GM04504 (cell line): Measurements from ENCODE around the gene TIMM13.

Experiments
- DNase-seq: peaks from one replicate; pipeline ENCODE4 v3.0.0-alpha.2; 2012; ENCODE audit warnings: low read depth

Gene TIMM13

GRCh38 chr19:2454962-2455850 lies 27.8 kb upstream of the TIMM13 start:
- no peak for DNase-seq

- no peak for DNase-seq
Measured at GRCh38 chr19:2454199-2454961, 27.0 kb upstream of the TIMM13 start.

- DNase-seq = no peak
Measured at GRCh38 chr19:2453431-2454025, 26.1 kb upstream of the TIMM13 start.

- no peak for DNase-seq
Measured at GRCh38 chr19:2451741-2452140, 24.4 kb upstream of the TIMM13 start.

DNA sequence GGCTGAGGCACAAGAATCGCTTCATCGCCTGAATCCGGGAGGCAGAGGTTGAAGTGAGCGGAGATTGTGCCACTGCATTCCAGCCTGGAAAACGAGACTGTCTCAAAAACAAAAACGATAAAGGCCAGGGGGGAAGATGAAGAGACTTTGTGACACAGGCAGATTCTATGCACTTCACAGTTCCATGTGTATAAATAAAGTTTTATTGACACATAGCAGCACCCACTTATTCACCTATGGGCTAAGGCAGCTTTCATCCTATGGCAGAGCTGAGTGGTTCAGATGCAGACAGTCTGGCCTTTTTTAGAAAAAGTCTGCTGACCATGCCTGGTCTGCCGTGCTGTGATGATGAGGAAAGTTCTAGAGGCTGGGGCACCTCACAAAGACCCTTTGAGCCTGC lies 23.8 kb upstream of the TIMM13 start:
- no peak for DNase-seq

DNA sequence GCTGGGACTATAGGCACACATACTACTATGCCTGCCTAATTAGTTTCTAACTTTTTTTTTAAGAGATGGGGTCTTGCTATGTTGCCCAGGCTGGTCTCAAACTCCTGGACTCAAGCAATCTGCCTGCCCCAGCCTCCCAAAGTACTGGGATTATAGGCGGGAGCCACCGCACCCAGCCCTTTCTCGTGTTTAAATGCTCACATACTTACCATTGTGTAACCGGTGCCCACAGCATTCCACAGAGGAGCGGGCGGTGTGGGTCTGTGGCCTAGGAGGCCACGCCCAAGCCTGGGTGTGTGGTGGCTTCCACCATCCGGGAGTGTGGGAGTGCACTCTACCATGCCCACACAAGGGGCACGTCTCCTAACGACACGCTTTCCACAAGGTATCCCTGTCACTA lies 21.6 kb upstream of the TIMM13 start:
- DNase-seq = no peak

DNA sequence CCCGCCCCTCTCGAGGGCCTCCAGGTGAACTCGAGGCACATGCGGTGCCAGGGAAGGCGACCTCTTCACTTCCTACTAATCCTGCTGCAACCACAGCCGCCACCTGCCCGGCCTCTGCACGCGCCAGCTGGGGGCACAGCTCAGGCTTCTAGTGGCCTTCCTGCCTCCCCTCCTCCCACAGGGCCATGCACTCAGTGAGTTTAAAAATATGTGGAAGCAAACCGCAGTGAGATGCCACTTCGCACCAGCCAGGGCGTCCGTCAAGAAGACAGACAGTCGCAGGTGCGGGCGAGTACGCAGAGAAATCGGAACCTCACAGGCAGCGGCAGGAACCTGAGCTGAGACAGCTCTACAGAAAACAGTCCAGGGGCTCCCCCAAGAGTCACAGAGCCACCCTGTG lies 19.0 kb upstream of the TIMM13 start:
- no peak for DNase-seq

- no peak for DNase-seq
Measured at GRCh38 chr19:2444251-2445002, 17.0 kb upstream of the TIMM13 start.

GRCh38 chr19:2443785-2444182 lies 16.4 kb upstream of the TIMM13 start:
- DNase-seq = no peak

DNA sequence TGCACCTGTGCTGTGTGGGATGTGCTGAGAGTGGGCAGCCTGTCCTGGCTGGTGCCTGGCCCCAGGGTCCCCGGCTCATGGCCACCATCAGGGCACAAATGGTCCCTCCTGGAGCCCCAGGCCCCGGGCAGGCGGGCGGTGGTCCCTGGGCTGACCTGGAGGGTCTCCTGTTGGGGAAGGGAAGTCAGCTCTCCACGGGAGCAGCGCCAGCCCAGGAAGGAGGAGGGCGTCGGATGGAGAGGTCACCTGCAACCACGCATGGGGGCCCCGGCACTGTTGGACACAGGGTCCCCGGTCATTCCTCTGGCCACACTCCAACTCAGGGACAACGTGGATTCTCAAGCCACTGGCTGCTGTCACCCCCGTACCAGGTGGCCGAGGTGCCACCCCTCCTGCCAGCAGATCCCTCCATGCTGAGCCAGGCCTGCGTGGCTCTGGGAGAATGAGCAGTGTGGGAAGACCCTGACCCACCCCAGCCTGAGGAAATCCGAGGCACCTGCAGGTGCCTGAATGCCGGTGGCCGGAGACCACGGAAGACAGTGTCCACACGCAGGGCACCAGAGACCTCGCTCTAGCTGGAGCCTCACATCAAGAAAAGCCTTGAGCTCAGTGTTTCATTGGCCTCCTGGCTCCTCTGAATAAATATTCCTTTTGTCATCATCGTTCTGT lies 15.9 kb upstream of the TIMM13 start:
- DNase-seq = no peak

DNA sequence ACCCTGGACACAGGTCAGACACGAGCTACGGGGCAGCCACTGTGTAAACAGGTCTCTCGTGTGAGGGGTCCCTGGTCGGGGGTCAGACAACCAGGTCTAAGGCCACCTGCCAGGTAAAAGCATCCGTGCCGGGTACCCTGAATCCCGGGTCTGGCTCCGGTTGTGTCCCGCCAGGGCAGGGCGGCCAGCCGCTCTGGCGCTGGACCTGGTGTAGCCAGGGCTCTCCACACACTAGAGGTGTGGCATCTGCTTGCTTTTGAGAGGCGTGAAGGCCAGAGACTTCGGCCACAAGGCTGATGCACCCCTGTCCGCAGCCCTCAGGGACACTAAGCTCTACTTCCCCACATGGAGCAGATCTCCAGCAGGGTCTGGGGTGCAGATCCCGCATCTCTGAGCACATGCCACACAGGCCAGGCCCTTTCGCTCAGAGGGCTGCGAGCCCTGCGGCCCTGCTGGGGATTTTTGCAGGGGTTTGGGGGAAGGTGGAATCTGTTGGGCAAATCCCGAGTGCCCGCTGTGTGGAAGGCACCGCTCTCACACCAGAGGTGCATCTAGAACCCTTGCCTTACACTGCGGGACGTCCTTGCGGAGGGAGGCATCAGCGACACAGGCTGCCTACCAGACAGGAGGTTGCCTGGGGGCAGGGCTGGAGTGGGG lies 13.8 kb upstream of the TIMM13 start:
- no peak for DNase-seq

- no peak for DNase-seq
Measured at GRCh38 chr19:2440515-2440914, 13.1 kb upstream of the TIMM13 start.

DNA sequence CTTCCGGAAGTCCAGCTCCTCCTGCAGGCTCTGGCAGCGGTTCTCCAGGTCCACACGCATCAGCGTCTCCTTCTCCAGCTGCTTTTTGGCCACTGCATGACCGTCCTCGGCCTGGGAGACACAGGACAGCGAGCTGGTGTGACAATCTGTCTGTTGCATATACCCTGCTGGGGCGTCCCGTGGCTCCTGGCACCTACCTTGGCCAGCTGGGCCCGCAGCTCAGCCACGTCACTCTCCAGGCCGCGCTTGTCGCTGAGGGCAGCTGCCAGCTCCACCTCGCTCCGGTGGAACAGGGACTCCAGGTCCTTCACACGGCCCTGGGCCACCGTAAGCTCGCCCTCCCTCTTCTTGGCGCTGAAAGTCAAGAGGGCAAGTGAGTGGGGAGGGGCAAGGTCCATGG lies 10.8 kb upstream of the TIMM13 start:
- no peak for DNase-seq

GRCh38 chr19:2436926-2437325 lies 9.5 kb upstream of the TIMM13 start:
- no peak for DNase-seq

DNA sequence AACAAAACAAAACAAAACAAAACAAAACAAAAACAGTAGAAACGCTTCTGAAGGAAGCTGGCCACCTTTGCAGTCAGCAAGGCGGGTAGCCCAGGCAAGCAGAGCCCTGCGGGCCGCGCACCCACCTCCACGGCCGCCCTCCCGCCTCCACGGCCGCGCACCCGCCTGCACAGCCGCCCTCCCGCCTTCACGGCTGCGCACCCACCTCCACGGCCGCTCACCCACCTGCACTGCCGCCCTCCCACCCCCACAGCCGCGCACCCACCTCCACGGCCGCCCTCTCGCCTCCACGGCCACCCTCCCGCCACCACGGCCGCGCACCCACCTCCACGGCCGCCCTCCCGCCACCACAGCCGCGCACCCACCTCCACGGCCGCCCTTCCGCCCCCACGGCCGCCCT lies 9.0 kb upstream of the TIMM13 start:
- no peak for DNase-seq

GRCh38 chr19:2434721-2435265 lies 7.4 kb upstream of the TIMM13 start:
- no peak for DNase-seq

GRCh38 chr19:2434267-2434666 lies 6.9 kb upstream of the TIMM13 start:
- DNase-seq = no peak

DNA sequence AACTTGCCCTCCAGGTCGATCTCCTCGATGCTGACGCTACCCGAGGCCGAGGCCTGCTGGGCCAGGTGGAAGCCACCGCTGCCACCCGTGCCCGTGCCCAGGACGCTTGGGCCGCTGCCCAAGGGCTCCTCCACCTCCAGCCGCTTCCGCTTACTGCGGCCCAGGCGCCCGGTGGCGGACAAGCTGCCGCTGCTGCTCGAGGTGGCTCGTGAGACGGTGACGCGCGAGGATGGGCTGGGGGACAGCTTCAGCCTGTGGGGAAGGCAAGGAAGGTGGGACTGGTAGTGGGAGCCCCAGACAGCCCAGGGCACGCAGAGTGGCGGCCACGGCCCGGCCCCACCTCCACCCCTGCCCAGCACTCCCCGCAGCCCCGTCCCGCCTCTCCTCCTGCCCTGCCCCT lies 6.5 kb upstream of the TIMM13 start:
- no peak for DNase-seq

GRCh38 chr19:2432131-2432848 lies 4.9 kb upstream of the TIMM13 start:
- DNase-seq = no peak
